Measurements from ENCODE around the gene IFT22. TPM values are rescaled to one million over a fixed set of nuclear protein-coding genes. Genes with fewer than 3 reads are reported as not detected.
"Not testable (repeated sequence)": the region's sequence is repeated elsewhere in the genome, so short reads cannot be mapped to it uniquely, and the experiment has no call there.

IFT22 gene
- total RNA-seq, 1 donor from 2014 or later, result 37.3 TPM

DNA sequence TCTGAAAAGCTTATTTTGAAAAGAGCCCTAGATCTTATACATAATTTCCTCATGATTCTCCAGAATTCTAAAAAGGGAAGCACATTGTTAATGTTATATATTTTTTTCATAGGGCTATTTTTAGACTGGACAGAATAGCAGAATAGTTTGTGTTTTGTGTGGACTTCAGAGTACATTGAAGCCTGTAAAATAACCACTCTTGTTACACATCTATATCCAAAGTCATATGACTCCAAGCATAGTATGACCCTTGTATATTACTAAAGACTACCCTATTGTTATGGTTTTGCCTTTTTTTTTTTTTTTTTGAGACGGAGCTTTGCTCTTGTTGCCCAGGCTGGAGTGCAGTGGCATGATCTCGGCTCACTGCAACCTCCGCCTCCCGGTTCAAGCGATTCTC is 50.6 kb downstream of the IFT22 start:
- no peak overlapping the region for H3K4me3 ChIP-seq (ENCODE audit: low read depth, low read length)
- no peaks in the 10 kb centered on the region for H3K36me3 ChIP-seq (ENCODE audit: control insufficient read depth, insufficient read depth, low read length)
- TF ChIP-seq, protein P1, sequence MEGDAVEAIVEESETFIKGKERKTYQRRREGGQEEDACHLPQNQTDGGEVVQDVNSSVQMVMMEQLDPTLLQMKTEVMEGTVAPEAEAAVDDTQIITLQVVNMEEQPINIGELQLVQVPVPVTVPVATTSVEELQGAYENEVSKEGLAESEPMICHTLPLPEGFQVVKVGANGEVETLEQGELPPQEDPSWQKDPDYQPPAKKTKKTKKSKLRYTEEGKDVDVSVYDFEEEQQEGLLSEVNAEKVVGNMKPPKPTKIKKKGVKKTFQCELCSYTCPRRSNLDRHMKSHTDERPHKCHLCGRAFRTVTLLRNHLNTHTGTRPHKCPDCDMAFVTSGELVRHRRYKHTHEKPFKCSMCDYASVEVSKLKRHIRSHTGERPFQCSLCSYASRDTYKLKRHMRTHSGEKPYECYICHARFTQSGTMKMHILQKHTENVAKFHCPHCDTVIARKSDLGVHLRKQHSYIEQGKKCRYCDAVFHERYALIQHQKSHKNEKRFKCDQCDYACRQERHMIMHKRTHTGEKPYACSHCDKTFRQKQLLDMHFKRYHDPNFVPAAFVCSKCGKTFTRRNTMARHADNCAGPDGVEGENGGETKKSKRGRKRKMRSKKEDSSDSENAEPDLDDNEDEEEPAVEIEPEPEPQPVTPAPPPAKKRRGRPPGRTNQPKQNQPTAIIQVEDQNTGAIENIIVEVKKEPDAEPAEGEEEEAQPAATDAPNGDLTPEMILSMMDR (IDR thresholded peaks at IDR 0.05; ENCODE audit: insufficient read depth, low read length, poor library complexity, severe bottlenecking), result no peak
- DNase-seq (ENCODE audit: low read depth), result no peak
- no peaks in the 10 kb centered on the region for H3K27me3 ChIP-seq (ENCODE audit: control insufficient read depth, insufficient read depth, low read length)

DNA sequence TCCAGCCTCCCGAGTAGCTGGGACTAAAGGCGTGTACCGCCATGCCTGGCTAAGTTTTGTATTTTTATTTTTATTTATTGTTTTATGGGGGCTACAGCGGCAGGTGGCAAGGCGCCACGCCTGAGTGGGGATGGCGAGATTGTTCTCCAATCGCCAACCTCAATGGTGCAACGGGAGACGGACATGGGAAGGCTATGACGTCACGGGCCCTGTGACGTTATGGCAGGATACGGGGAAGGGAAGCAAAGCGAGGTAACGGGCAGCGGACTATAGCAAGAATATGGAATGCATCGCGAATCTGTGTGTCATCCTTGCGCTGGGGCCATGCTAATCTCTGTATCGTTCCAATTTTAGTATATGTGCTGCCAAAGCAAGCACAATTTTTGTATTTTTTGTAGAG is 51.9 kb downstream of the IFT22 start:
- H3K36me3 ChIP-seq (ENCODE audit: control insufficient read depth, insufficient read depth, low read length), result no peaks in the 10 kb centered on the region
- DNase-seq (ENCODE audit: low read depth), result no peak
- TF ChIP-seq, protein P1 (IDR thresholded peaks at IDR 0.05; ENCODE audit: insufficient read depth, low read length, poor library complexity, severe bottlenecking), result no peak
- H3K4me3 ChIP-seq (ENCODE audit: low read depth, low read length), result no peak overlapping the region
- H3K27me3 ChIP-seq (ENCODE audit: control insufficient read depth, insufficient read depth, low read length), result no peaks in the 10 kb centered on the region

DNA sequence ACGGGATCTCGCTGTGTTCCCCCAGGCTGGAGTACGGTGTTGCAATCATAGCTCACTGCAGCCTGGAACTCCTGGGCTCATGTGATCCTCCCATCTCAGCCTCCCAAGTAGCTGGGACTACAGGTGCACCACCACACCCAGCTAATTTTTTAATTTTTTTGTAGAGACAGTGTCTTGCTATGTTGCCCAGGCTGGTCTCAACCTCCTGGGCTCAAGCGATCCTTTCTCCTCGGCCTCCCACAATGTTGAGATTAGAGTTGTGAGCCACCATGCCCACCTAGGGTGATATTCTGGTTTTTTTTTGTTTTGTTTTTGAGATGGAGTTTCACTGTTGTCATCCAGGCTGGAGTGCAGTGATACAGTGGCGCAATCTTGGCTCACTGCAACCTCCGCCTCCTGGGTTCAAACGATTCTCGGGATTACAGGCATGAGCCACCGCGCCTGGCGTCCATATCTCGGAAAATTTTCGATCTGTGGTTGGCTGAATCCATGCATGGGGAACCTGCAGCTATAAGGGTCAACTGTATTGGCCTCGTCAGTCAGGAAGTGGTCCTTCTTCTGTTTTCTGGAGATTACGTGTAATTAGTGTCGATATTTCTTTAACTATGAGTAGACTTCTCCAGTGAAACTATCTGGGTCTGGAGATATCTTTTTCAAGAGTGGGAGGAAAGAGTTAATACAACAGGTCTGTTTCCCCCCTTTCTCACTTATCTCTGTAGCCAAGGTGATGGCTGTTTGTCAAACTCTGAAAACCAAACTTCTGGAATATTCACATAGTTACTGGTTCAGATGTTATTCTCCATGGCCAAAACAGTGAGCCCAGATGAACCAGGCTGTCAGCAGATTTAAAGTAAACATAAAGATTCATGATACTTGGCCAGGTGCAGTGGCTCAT is 55.7 kb downstream of the IFT22 start:
- TF ChIP-seq, protein P1 (IDR thresholded peaks at IDR 0.05; ENCODE audit: insufficient read depth, low read length, poor library complexity, severe bottlenecking), result no peak
- DNase-seq (ENCODE audit: low read depth), result no peak
- H3K4me3 ChIP-seq (ENCODE audit: low read depth, low read length), result no peak overlapping the region
- no peaks in the 10 kb centered on the region for H3K36me3 ChIP-seq (ENCODE audit: control insufficient read depth, insufficient read depth, low read length)
- H3K27me3 ChIP-seq (ENCODE audit: control insufficient read depth, insufficient read depth, low read length), result no peaks in the 10 kb centered on the region

DNA sequence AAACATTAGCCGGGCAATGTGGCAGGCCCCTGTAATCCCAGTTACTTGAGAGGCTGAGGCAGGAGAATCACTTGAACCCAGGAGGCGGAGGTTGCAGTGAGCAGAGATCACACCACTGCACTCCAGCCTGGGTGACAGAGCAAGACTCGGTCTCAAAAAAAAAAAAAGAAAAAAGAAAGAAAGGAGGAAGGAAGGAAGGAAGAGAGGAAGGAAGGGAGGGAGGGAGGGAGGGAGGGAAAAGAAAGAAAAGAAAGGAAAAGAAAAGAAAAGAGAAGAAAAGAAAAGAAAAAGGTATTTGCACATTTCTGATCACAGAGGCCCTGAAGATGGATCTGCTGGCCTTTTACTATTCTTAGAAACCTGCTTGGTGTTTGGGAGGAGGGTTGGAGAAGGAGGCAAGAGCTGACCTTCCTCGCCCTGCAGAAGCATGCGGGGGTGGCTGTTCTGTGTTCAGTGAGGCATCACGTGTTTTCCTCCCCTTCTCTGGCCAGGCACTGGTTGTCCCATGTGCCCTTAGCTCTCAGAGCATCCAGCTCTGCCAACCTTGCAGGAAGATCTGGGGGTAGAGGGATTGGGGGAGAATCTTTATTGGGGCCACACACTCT is 57.4 kb downstream of the IFT22 start:
- H3K36me3 ChIP-seq (ENCODE audit: control insufficient read depth, insufficient read depth, low read length); H3K4me3 ChIP-seq (ENCODE audit: low read depth, low read length); DNase-seq (ENCODE audit: low read depth); H3K27me3 ChIP-seq (ENCODE audit: control insufficient read depth, insufficient read depth, low read length): not testable (repeated sequence)

Other genes starting within 250 kb of the IFT22 start
- gene TRIM56, start 236.3 kb downstream of the IFT22 start, total RNA-seq, result 15.8 and 16.7 TPM in 2 replicates
- 229 and 245 TPM in 2 replicates for gene SERPINE1, start 194.7 kb downstream of the IFT22 start, total RNA-seq
- gene AP1S1, start 167.3 kb downstream of the IFT22 start, total RNA-seq, result 155 and 183 TPM in 2 replicates
- gene VGF, start 156.2 kb downstream of the IFT22 start, total RNA-seq, result 17.5 and 17.8 TPM in 2 replicates
- not detected in 2 replicates for gene NAT16, start 141.5 kb downstream of the IFT22 start, total RNA-seq
- not detected in 2 replicates for gene MOGAT3, start 120.8 kb downstream of the IFT22 start, total RNA-seq
- 95.6 and 102 TPM in 2 replicates for gene PLOD3, start 104.2 kb downstream of the IFT22 start, total RNA-seq
- 90.2 and 109 TPM in 2 replicates for gene ZNHIT1, start 103.6 kb downstream of the IFT22 start, total RNA-seq
- gene CLDN15, start 84.0 kb downstream of the IFT22 start, total RNA-seq, result 4.8 and 10.3 TPM in 2 replicates
- gene FIS1, start 76.7 kb downstream of the IFT22 start, total RNA-seq, result 203 and 231 TPM in 2 replicates
- gene COL26A1, start 41.1 kb upstream of the IFT22 start, total RNA-seq, result 0.21 and 0.42 TPM in 2 replicates